Nephron (organoid): ENCODE results near the gene MAS1.

ENCODE experiments used
- H3K27ac Mint-ChIP-seq, 3 experiments: 2 replicates each; pipeline ENCODE4 v1.8.0; 2020; ENCODE audit warnings: mixed read lengths in 3 of 3, mild to moderate bottlenecking in 2 of 3, moderate library complexity in 1 of 3
- H3K27me3 Mint-ChIP-seq: 2 replicates; pipeline ENCODE4 v1.8.0; 2021; ENCODE audit warnings: low read depth, mild to moderate bottlenecking, moderate library complexity, mixed read lengths
- H3K36me3 Mint-ChIP-seq: 2 replicates; pipeline ENCODE4 v1.8.0; 2020; ENCODE audit warnings: low read depth, mixed read lengths
- H3K4me1 Mint-ChIP-seq: 2 replicates; pipeline ENCODE4 v1.8.0; 2020; ENCODE audit warnings: mixed read lengths
- H3K4me3 Mint-ChIP-seq, 3 experiments: 2 replicates each; pipeline ENCODE4 v1.8.0; 2020; ENCODE audit warnings: mild to moderate bottlenecking in 3 of 3, mixed read lengths in 3 of 3, moderate library complexity in 2 of 3
- H3K9me3 Mint-ChIP-seq: 2 replicates; pipeline ENCODE4 v1.8.0; 2020; ENCODE audit warnings: mixed read lengths
- CTCF ChIP-seq, 3 experiments: fragments of 200-600 bp; sonication (generic); IDR thresholded peaks; one replicate each; pipeline ENCODE4 v1.5.0; 2021; ENCODE audit warnings: antibody characterized with exemption in 3 of 3; ENCODE audit not compliant: unreplicated experiment in 3 of 3

The MAS1 gene

GRCh38 chr6:159866286-159867247 lies 24.2 kb upstream of the MAS1 start:
- Mint-ChIP-seq H3K27ac (no peak overlapping the region), H3K4me3 (no peak overlapping the region), H3K27me3 (peaks cover 17% of the 10 kb centered on the region), H3K9me3 (peaks cover 12% of the 10 kb centered on the region), H3K36me3 (no peaks in the 10 kb centered on the region), H3K4me1 (peaks cover 7% of the 10 kb centered on the region)
- TF ChIP-seq CTCF (IDR thresholded peaks at IDR 0.05; ENCODE audit: unreplicated experiment in 3 of 3): no peak

- H3K4me1 Mint-ChIP-seq: peaks cover 20% of the 10 kb centered on the region
- H3K36me3 Mint-ChIP-seq: no peaks in the 10 kb centered on the region
- H3K27me3 Mint-ChIP-seq: peaks cover 5% of the 10 kb centered on the region
- peaks cover 12% of the 10 kb centered on the region for H3K9me3 Mint-ChIP-seq
- no peak overlapping the region for H3K4me3 Mint-ChIP-seq
- H3K27ac Mint-ChIP-seq: no peak overlapping the region
- TF ChIP-seq CTCF (IDR thresholded peaks at IDR 0.05; ENCODE audit: unreplicated experiment in 3 of 3): no peak
Measured at GRCh38 chr6:159871241-159871640, 19.5 kb upstream of the MAS1 start.

GRCh38 chr6:159871906-159872305 lies 18.9 kb upstream of the MAS1 start:
- Mint-ChIP-seq H3K36me3 (no peaks in the 10 kb centered on the region), H3K4me3 (no peak overlapping the region), H3K27ac (no peak overlapping the region), H3K27me3 (peaks cover 3% of the 10 kb centered on the region), H3K4me1 (peaks cover 20% of the 10 kb centered on the region), H3K9me3 (peaks cover 12% of the 10 kb centered on the region)
- no peak for TF ChIP-seq CTCF (IDR thresholded peaks at IDR 0.05; ENCODE audit: unreplicated experiment in 3 of 3)

GRCh38 chr6:159874435-159874834 lies 16.4 kb upstream of the MAS1 start:
- H3K27ac Mint-ChIP-seq: peak overlapping the region in 2 of 3 experiments; percentile 8 to 69
- no peak for TF ChIP-seq CTCF (IDR thresholded peaks at IDR 0.05; ENCODE audit: unreplicated experiment in 3 of 3)
- H3K36me3 Mint-ChIP-seq: no peaks in the 10 kb centered on the region

GRCh38 chr6:159875194-159875593 lies 15.6 kb upstream of the MAS1 start:
- H3K4me1 Mint-ChIP-seq: peaks cover 20% of the 10 kb centered on the region
- TF ChIP-seq CTCF (IDR thresholded peaks at IDR 0.05; ENCODE audit: unreplicated experiment in 3 of 3): no peak
- H3K4me3 Mint-ChIP-seq: no peak overlapping the region
- H3K27me3 Mint-ChIP-seq: peaks cover 6% of the 10 kb centered on the region
- peaks cover 2% of the 10 kb centered on the region for H3K9me3 Mint-ChIP-seq
- peak overlapping the region in 1 of 3 experiments; percentile 69 for H3K27ac Mint-ChIP-seq
- no peaks in the 10 kb centered on the region for H3K36me3 Mint-ChIP-seq

More at GRCh38 chr6:159874435-159874834, 16.4 kb upstream of the MAS1 start:
- H3K9me3 Mint-ChIP-seq: peaks cover 6% of the 10 kb centered on the region
- H3K4me3 Mint-ChIP-seq: no peak overlapping the region
- H3K27me3 Mint-ChIP-seq: peaks cover 6% of the 10 kb centered on the region
- peaks cover 20% of the 10 kb centered on the region for H3K4me1 Mint-ChIP-seq
